A673 (cell line): Measurements from ENCODE around the gene SDC4. TPM values are rescaled to one million over a fixed set of nuclear protein-coding genes. Genes with fewer than 3 reads are reported as not detected.
A peak's percentile ranks its signal among the peaks of the same experiment; 100 is the strongest.

Source experiments
- BruUV-seq: library from RNA; stranded (reverse); fragments of 400-500 nt; replicated peaks from 2 replicates; lab custom pipeline; 2021; lab: Mats Ljungman, UMichigan
- CTCF ChIA-PET: fragments of 300-600 bp; sonication (Branson Sonifier 250); formaldehyde crosslinking; loops from one replicate; lab custom pipeline; 2022; ENCODE audit warnings: antibody characterized with exemption; lab: Charles Lee
- POLR2A ChIA-PET: fragments of 300-600 bp; sonication (Branson Sonifier 250); formaldehyde crosslinking; loops from one replicate; lab custom pipeline; 2022; ENCODE audit warnings: antibody characterized with exemption; ENCODE audit not compliant: low non-redundant PET; lab: Charles Lee
- DNase-seq: peaks from one replicate; pipeline ENCODE4 v3.0.0-alpha.2; 2015; ENCODE audit warnings: low spot score
- H3K27ac ChIP-seq: fragments of 200-600 bp; sonication (generic); 2 replicates; pipeline ENCODE4 v1.5.1; 2016; ENCODE audit warnings: mixed run types, low read depth, mild to moderate bottlenecking, mixed read lengths, antibody characterized with exemption, low read length; ENCODE audit not compliant: poor library complexity, severe bottlenecking
- H3K27me3 ChIP-seq: fragments of 200-600 bp; sonication (generic); replicated peaks from 2 replicates; pipeline ENCODE4 v1.6.1; 2017; ENCODE audit warnings: mixed run types, low read depth, mild to moderate bottlenecking, mixed read lengths, antibody characterized with exemption, low read length; ENCODE audit not compliant: insufficient read depth, poor library complexity
- H3K36me3 ChIP-seq: fragments of 200-600 bp; sonication (generic); 2 replicates; pipeline ENCODE4 v1.6.1; 2016; ENCODE audit warnings: mixed run types, mild to moderate bottlenecking, mixed read lengths, antibody characterized with exemption, low read length; ENCODE audit not compliant: insufficient read depth, poor library complexity, severe bottlenecking
- H3K4me1 ChIP-seq: fragments of 200-600 bp; sonication (generic); 2 replicates; pipeline ENCODE4 v1.6.1; 2017; ENCODE audit warnings: mixed run types, mild to moderate bottlenecking, mixed read lengths, antibody characterized with exemption, low read length; ENCODE audit not compliant: insufficient read depth, poor library complexity, severe bottlenecking
- H3K4me3 ChIP-seq: fragments of 200-600 bp; sonication (generic); 2 replicates; pipeline ENCODE4 v1.5.1; 2016; ENCODE audit warnings: low read depth, mixed run types, mild to moderate bottlenecking, mixed read lengths, low read length; ENCODE audit not compliant: poor library complexity, severe bottlenecking
- H3K9me3 ChIP-seq: fragments of 200-600 bp; sonication (generic); 2 replicates; pipeline ENCODE4 v1.6.1; 2016; ENCODE audit warnings: mixed run types, low read depth, mild to moderate bottlenecking, mixed read lengths, antibody characterized with exemption, low read length; ENCODE audit not compliant: poor library complexity, severe bottlenecking
- CTCF ChIP-seq: fragments of 300-800, 200-600 bp; sonication (generic); conservative IDR thresholded peaks from 2 replicates; pipeline ENCODE4 v1.5.1; 2017; ENCODE audit warnings: low read depth, mild to moderate bottlenecking, antibody characterized with exemption, low read length, moderate library complexity, mixed read lengths
- EZH2 ChIP-seq: fragments of 200-600 bp; sonication (generic); IDR thresholded peaks from 2 replicates; pipeline ENCODE4 v1.6.1; 2017; ENCODE audit warnings: borderline replicate concordance, low read depth, mild to moderate bottlenecking, mixed read lengths, antibody characterized with exemption, low read length; ENCODE audit not compliant: poor library complexity, severe bottlenecking
- intact Hi-C: fragments of 100-400 bp; cut with micrococcal nuclease; formaldehyde crosslinking; loops from one replicate; pipeline ENCODE4 v1.10.0; 2022; ENCODE audit not compliant: unreplicated experiment
- total RNA-seq: library from RNA; stranded (reverse); gene quantifications from 2 replicates; pipeline ENCODE4 v1.2.3, GENCODE V29; 2021

Gene SDC4
- total RNA-seq, 1 experiment from 2014 or later = 16.3 TPM

GRCh38 chr20:45366192-45366591 is 18.0 kb upstream of the SDC4 start:
- TF ChIP-seq CTCF (no peak), EZH2 (no peak)
- CTCF ChIA-PET = no interaction called here
- H3K4me1 ChIP-seq = peaks cover 11% of the 10 kb centered on the region
- no peak overlapping the region for H3K4me3 ChIP-seq
- H3K27me3 ChIP-seq = no peaks in the 10 kb centered on the region
- H3K36me3 ChIP-seq = peaks cover 17% of the 10 kb centered on the region
- no TSS peak for BruUV-seq
- no peaks in the 10 kb centered on the region for H3K9me3 ChIP-seq
- POLR2A ChIA-PET = no interaction called here
- intact Hi-C loops = no loop called here
- no peak for DNase-seq
- H3K27ac ChIP-seq = no peak overlapping the region

GRCh38 chr20:45365444-45365970 is 17.3 kb upstream of the SDC4 start:
- H3K27ac ChIP-seq = no peak overlapping the region
- H3K36me3 ChIP-seq = peaks cover 17% of the 10 kb centered on the region
- no peaks in the 10 kb centered on the region for H3K9me3 ChIP-seq
- DNase-seq = no peak
- no peak overlapping the region for H3K4me3 ChIP-seq
- H3K4me1 ChIP-seq = peaks cover 11% of the 10 kb centered on the region
- no TSS peak for BruUV-seq
- CTCF ChIA-PET = no interaction called here
- intact Hi-C loops = no loop called here
- TF ChIP-seq EZH2 (no peak), CTCF (no peak)
- POLR2A ChIA-PET = no interaction called here
- no peaks in the 10 kb centered on the region for H3K27me3 ChIP-seq

GRCh38 chr20:45363611-45364492 is 15.6 kb upstream of the SDC4 start:
- intact Hi-C loops = loop anchor here (2.0 kb wide), 1 partner anchor 73 kb away; no protein-coding TSS in a partner anchor
- POLR2A ChIA-PET = interaction anchor here (0.6 kb wide), 1 partner anchor 73 kb away, joined by 3 read pairs; no protein-coding TSS in a partner anchor
- Histone ChIP-seq H3K9me3 (no peaks in the 10 kb centered on the region), H3K27me3 (no peaks in the 10 kb centered on the region), H3K4me1 (peaks cover 11% of the 10 kb centered on the region), H3K4me3 (peak overlapping the region; percentile 65), H3K36me3 (peaks cover 17% of the 10 kb centered on the region), H3K27ac (peak overlapping the region; percentile 93)
- CTCF ChIA-PET = interaction anchor here (0.7 to 2.7 kb wide), 10 partner anchors 9 to 407 kb away, joined by 3 to 35 read pairs (median 4); partner anchors contain the start of gene SDC4
- DNase-seq = no peak
- no peak for TF ChIP-seq CTCF
- no peak for TF ChIP-seq EZH2
- TSS peak; percentile 39 for BruUV-seq
